Measurements from ENCODE around the gene TAS1R1. TPM values are rescaled to one million over a fixed set of nuclear protein-coding genes. Genes with fewer than 3 reads are reported as not detected.

The TAS1R1 gene
- total and polyA plus RNA-seq, 9 of the 15 experiments (the other 6 are each of a cell fraction or from before 2014, with no cell fraction given), result 0.06 TPM; not detected in 8

DNA sequence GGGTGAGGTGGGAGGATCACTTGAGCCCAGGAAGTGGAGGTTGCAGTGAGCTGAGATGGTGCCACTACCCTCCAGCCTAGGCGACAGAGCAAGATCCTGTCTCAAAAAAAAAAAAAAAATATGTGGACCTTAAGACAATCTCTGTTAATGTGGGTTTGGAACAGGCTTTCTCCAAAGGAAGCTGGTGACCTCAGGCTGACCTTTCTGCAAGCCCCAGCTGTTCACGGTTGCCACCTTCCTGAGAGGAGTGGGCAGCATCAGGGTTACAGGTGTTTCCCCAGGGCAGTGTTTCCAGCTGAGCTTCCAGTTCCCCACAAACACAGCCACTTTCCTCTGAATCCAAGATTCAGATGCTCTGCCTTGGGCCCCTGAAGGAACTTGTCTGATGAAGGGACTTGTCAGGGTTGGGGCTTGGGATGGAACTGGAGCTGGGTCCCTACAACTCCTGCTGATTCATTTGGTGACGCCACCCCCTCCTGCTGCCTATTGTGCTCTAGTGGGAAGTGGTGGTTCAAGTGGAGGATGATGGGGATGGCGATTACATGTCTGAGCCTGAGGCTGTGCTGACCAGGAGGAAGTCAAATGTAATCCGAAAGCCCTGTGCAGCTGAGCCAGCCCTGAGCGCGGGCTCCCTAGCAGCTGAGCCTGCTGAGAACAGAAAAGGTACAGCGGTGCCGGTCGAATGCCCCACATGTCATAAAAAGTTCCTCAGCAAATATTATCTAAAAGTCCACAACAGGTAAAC is 26.6 kb downstream of the TAS1R1 start (continued):
- TF ChIP-seq SIX5 (IDR thresholded peaks at IDR 0.05; ENCODE audit: borderline replicate concordance in 1 of 2, insufficient read depth in 1 of 2, low read depth in 1 of 2, low read length in 2 of 2) (no peak), JUNB (CRISPR knock-in tag; conservative IDR thresholded peaks at IDR 0.05) (no peak), L3MBTL2 (IDR thresholded peaks at IDR 0.05) (0 out of 2 replicates have a peak, but pooled peaks have one; percentile 24), ZC3H4 (CRISPR knock-in tag; IDR thresholded peaks at IDR 0.05; ENCODE audit: borderline replicate concordance) (no peak), ARNT (IDR thresholded peaks at IDR 0.05) (no peak), MXI1 (IDR thresholded peaks at IDR 0.05; ENCODE audit: low read depth, low read length) (no peak), MAFF (IDR thresholded peaks at IDR 0.05; ENCODE audit: low read length) (peak; percentile 49; the same call in 1 of the 2 replicates), TFAM (CRISPR knock-in tag; conservative IDR thresholded peaks at IDR 0.05) (no peak), HDAC3 (IDR thresholded peaks at IDR 0.05; ENCODE audit: borderline replicate concordance, partially characterized antibody) (no peak), CTBP1 (IDR thresholded peaks at IDR 0.05; ENCODE audit: borderline replicate concordance) (peak; percentile 92)
- TF ChIP-seq, protein P1, sequence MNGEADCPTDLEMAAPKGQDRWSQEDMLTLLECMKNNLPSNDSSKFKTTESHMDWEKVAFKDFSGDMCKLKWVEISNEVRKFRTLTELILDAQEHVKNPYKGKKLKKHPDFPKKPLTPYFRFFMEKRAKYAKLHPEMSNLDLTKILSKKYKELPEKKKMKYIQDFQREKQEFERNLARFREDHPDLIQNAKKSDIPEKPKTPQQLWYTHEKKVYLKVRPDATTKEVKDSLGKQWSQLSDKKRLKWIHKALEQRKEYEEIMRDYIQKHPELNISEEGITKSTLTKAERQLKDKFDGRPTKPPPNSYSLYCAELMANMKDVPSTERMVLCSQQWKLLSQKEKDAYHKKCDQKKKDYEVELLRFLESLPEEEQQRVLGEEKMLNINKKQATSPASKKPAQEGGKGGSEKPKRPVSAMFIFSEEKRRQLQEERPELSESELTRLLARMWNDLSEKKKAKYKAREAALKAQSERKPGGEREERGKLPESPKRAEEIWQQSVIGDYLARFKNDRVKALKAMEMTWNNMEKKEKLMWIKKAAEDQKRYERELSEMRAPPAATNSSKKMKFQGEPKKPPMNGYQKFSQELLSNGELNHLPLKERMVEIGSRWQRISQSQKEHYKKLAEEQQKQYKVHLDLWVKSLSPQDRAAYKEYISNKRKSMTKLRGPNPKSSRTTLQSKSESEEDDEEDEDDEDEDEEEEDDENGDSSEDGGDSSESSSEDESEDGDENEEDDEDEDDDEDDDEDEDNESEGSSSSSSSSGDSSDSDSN (IDR thresholded peaks at IDR 0.05; ENCODE audit: borderline replicate concordance in 1 of 2, low read depth in 2 of 2, low read length in 2 of 2), result 0 out of 4 replicates have a peak, but pooled peaks of 1 of the 2 experiments have one; percentile 52
- TF ChIP-seq, protein P2, sequence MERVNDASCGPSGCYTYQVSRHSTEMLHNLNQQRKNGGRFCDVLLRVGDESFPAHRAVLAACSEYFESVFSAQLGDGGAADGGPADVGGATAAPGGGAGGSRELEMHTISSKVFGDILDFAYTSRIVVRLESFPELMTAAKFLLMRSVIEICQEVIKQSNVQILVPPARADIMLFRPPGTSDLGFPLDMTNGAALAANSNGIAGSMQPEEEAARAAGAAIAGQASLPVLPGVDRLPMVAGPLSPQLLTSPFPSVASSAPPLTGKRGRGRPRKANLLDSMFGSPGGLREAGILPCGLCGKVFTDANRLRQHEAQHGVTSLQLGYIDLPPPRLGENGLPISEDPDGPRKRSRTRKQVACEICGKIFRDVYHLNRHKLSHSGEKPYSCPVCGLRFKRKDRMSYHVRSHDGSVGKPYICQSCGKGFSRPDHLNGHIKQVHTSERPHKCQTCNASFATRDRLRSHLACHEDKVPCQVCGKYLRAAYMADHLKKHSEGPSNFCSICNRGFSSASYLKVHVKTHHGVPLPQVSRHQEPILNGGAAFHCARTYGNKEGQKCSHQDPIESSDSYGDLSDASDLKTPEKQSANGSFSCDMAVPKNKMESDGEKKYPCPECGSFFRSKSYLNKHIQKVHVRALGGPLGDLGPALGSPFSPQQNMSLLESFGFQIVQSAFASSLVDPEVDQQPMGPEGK (CRISPR knock-in tag; IDR thresholded peaks at IDR 0.05; ENCODE audit: borderline replicate concordance), result no peak
- TF ChIP-seq, protein P3, sequence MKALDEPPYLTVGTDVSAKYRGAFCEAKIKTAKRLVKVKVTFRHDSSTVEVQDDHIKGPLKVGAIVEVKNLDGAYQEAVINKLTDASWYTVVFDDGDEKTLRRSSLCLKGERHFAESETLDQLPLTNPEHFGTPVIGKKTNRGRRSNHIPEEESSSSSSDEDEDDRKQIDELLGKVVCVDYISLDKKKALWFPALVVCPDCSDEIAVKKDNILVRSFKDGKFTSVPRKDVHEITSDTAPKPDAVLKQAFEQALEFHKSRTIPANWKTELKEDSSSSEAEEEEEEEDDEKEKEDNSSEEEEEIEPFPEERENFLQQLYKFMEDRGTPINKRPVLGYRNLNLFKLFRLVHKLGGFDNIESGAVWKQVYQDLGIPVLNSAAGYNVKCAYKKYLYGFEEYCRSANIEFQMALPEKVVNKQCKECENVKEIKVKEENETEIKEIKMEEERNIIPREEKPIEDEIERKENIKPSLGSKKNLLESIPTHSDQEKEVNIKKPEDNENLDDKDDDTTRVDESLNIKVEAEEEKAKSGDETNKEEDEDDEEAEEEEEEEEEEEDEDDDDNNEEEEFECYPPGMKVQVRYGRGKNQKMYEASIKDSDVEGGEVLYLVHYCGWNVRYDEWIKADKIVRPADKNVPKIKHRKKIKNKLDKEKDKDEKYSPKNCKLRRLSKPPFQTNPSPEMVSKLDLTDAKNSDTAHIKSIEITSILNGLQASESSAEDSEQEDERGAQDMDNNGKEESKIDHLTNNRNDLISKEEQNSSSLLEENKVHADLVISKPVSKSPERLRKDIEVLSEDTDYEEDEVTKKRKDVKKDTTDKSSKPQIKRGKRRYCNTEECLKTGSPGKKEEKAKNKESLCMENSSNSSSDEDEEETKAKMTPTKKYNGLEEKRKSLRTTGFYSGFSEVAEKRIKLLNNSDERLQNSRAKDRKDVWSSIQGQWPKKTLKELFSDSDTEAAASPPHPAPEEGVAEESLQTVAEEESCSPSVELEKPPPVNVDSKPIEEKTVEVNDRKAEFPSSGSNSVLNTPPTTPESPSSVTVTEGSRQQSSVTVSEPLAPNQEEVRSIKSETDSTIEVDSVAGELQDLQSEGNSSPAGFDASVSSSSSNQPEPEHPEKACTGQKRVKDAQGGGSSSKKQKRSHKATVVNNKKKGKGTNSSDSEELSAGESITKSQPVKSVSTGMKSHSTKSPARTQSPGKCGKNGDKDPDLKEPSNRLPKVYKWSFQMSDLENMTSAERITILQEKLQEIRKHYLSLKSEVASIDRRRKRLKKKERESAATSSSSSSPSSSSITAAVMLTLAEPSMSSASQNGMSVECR (CRISPR knock-in tag; IDR thresholded peaks at IDR 0.05), result peak; percentile 23; the same call in 1 of the 2 replicates
- TF ChIP-seq, protein P4, sequence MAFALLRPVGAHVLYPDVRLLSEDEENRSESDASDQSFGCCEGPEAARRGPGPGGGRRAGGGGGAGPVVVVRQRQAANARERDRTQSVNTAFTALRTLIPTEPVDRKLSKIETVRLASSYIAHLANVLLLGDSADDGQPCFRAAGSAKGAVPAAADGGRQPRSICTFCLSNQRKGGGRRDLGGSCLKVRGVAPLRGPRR (CRISPR knock-in tag; IDR thresholded peaks at IDR 0.05), result no peak
